Parathyroid adenoma (tissue), 2 donors: Measurements from ENCODE around the gene LARP4B.

ENCODE experiments used
- H2AFZ ChIP-seq: fragments of 300-600 bp; sonication (generic); one replicate; pipeline ENCODE4 v1.7.0; 2017; ENCODE audit warnings: antibody characterized with exemption, mild to moderate bottlenecking
- H3K27ac ChIP-seq: fragments of 300-600 bp; sonication (generic); one replicate; pipeline ENCODE4 v1.7.0; 2017
- H3K27me3 ChIP-seq: fragments of 300-600 bp; sonication (generic); one replicate; pipeline ENCODE4 v1.7.0; 2017; ENCODE audit warnings: low read length; ENCODE audit not compliant: control insufficient read depth, insufficient read depth
- H3K36me3 ChIP-seq: fragments of 300-600 bp; sonication (generic); one replicate; pipeline ENCODE4 v1.7.0; 2017; ENCODE audit warnings: low read length; ENCODE audit not compliant: control insufficient read depth, insufficient read depth
- H3K4me1 ChIP-seq: fragments of 300-600 bp; sonication (generic); one replicate; pipeline ENCODE4 v1.7.0; 2017; ENCODE audit warnings: control low read depth
- H3K4me2 ChIP-seq: fragments of 300-600 bp; sonication (generic); one replicate; pipeline ENCODE4 v1.7.0; 2017; ENCODE audit warnings: low read length
- H3K4me3 ChIP-seq: fragments of 300-600 bp; sonication (generic); one replicate; pipeline ENCODE4 v1.7.0; 2017; ENCODE audit warnings: low read depth, low read length
- H3K79me2 ChIP-seq: fragments of 300-600 bp; sonication (generic); one replicate; pipeline ENCODE4 v1.7.0; 2017; ENCODE audit warnings: control low read depth
- H3K9ac ChIP-seq: fragments of 300-600 bp; sonication (generic); one replicate; pipeline ENCODE4 v1.7.0; 2017; ENCODE audit warnings: mild to moderate bottlenecking
- H3K9me3 ChIP-seq: fragments of 300-600 bp; sonication (generic); one replicate; pipeline ENCODE4 v1.7.0; 2017; ENCODE audit warnings: low read length; ENCODE audit not compliant: control insufficient read depth
- TF ChIP-seq, protein P1 (sequence below): fragments of 300-600 bp; sonication (generic); IDR thresholded peaks from one replicate; pipeline ENCODE4 v1.7.0; 2017; ENCODE audit warnings: antibody characterized with exemption, mild to moderate bottlenecking
- donor health status: primary hyperparathyroidism.

The LARP4B gene

DNA sequence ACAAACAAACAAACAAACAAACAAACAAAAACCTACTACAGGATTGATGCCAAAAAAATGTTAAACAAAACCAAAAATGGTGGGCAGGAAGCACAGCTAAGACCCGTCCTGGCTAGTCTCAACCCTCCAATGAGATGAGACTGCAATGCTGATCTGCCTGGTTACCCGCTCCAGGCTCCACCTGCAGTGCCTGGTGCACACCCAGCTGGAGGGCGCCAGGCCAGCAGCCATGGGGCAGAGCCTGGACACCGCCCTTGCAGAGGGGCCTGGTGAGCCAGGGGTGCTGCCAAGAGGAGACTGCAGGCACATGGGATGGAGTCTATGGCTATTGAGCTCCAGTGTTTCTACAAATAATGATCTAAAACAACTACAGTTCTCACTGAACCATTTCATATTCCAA is 107.0 kb downstream of the LARP4B start:
- Histone ChIP-seq H3K27me3 (no peaks in the 10 kb centered on the region), H3K79me2 (peaks cover 22% of the 10 kb centered on the region), H3K9me3 (no peaks in the 10 kb centered on the region), H3K4me3 (no peak overlapping the region), H3K27ac (no peak overlapping the region), H3K9ac (no peak overlapping the region), H3K36me3 (no peaks in the 10 kb centered on the region), H3K4me1 (no peaks in the 10 kb centered on the region), H2AFZ (no peak overlapping the region), H3K4me2 (no peak overlapping the region)
- TF ChIP-seq, protein P1, sequence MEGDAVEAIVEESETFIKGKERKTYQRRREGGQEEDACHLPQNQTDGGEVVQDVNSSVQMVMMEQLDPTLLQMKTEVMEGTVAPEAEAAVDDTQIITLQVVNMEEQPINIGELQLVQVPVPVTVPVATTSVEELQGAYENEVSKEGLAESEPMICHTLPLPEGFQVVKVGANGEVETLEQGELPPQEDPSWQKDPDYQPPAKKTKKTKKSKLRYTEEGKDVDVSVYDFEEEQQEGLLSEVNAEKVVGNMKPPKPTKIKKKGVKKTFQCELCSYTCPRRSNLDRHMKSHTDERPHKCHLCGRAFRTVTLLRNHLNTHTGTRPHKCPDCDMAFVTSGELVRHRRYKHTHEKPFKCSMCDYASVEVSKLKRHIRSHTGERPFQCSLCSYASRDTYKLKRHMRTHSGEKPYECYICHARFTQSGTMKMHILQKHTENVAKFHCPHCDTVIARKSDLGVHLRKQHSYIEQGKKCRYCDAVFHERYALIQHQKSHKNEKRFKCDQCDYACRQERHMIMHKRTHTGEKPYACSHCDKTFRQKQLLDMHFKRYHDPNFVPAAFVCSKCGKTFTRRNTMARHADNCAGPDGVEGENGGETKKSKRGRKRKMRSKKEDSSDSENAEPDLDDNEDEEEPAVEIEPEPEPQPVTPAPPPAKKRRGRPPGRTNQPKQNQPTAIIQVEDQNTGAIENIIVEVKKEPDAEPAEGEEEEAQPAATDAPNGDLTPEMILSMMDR: no peak

DNA sequence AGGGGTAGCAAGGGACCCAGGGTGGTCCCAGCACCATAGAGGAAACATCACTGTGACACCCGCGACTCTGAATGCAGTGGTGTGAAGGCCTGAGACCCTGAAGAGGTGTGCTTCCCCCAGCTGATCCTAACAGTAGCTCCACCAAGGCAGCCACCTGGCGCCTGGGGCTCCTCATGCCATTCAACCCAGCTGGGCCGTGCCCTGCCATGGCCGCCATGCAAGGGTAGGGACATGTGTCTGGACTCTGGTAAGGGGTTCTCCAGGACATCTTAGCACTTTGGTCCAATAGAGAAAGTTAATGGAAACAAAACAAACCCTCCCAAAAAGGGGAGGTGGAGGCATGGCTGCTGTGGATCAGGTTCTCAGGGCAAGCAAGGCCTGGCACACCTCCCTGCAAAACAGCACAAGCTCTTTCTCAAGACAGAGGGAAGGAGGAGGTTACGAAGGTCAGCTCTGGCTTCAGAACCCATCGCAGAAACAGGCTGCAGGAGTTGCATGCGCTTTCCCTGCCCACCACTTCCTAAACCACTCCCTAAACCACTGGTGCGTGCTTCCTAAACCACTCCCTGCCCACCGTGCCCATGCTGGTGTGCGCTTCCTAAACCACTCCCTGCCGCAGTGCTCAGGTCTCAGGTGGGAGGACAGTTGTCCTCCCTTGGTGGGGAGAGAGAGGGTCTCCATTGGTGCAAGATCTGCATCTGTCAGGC is 108.7 kb downstream of the LARP4B start:
- Histone ChIP-seq H3K9ac (no peak overlapping the region), H3K27me3 (no peaks in the 10 kb centered on the region), H2AFZ (no peak overlapping the region), H3K27ac (no peak overlapping the region), H3K36me3 (no peaks in the 10 kb centered on the region), H3K4me1 (no peaks in the 10 kb centered on the region), H3K4me2 (no peak overlapping the region), H3K79me2 (peaks cover 10% of the 10 kb centered on the region), H3K4me3 (no peak overlapping the region), H3K9me3 (no peaks in the 10 kb centered on the region)
- TF ChIP-seq, protein P1: no peak

- H2AFZ ChIP-seq: no peak overlapping the region
- no peak overlapping the region for H3K4me3 ChIP-seq
- no peaks in the 10 kb centered on the region for H3K36me3 ChIP-seq
- H3K27ac ChIP-seq: no peak overlapping the region
- H3K4me2 ChIP-seq: no peak overlapping the region
- no peaks in the 10 kb centered on the region for H3K27me3 ChIP-seq
- TF ChIP-seq, protein P1: no peak
- H3K9ac ChIP-seq: no peak overlapping the region
- H3K9me3 ChIP-seq: no peaks in the 10 kb centered on the region
- peaks cover 10% of the 10 kb centered on the region for H3K79me2 ChIP-seq
- no peaks in the 10 kb centered on the region for H3K4me1 ChIP-seq
Observed at GRCh38 chr10:822197-822596, 109.3 kb downstream of the LARP4B start.

GRCh38 chr10:821322-821721 is 110.2 kb downstream of the LARP4B start:
- H3K27ac ChIP-seq: no peak overlapping the region
- no peak overlapping the region for H3K9ac ChIP-seq
- no peak overlapping the region for H2AFZ ChIP-seq
- no peaks in the 10 kb centered on the region for H3K27me3 ChIP-seq
- no peaks in the 10 kb centered on the region for H3K36me3 ChIP-seq
- no peak overlapping the region for H3K4me3 ChIP-seq
- peaks cover 10% of the 10 kb centered on the region for H3K79me2 ChIP-seq
- no peaks in the 10 kb centered on the region for H3K9me3 ChIP-seq
- TF ChIP-seq, protein P1: no peak
- H3K4me2 ChIP-seq: no peak overlapping the region
- H3K4me1 ChIP-seq: no peaks in the 10 kb centered on the region

- no peak overlapping the region for H3K27ac ChIP-seq
- no peaks in the 10 kb centered on the region for H3K9me3 ChIP-seq
- H3K4me3 ChIP-seq: no peak overlapping the region
- no peaks in the 10 kb centered on the region for H3K4me1 ChIP-seq
- H3K27me3 ChIP-seq: no peaks in the 10 kb centered on the region
- TF ChIP-seq, protein P1: no peak
- no peak overlapping the region for H3K9ac ChIP-seq
- peaks cover 17% of the 10 kb centered on the region for H3K79me2 ChIP-seq
- H2AFZ ChIP-seq: no peak overlapping the region
- no peak overlapping the region for H3K4me2 ChIP-seq
- no peaks in the 10 kb centered on the region for H3K36me3 ChIP-seq
Observed at GRCh38 chr10:819816-820215, 111.7 kb downstream of the LARP4B start.
